ENCODE data around the gene DTWD1. TPM values are rescaled to one million over a fixed set of nuclear protein-coding genes. Genes with fewer than 3 reads are reported as not detected.

Gene DTWD1
- total and polyA plus RNA-seq, 9 of the 15 experiments (the other 6 are each of a cell fraction or from before 2014, with no cell fraction given), result 23.1 to 76.4 (median 36.5) TPM

DNA sequence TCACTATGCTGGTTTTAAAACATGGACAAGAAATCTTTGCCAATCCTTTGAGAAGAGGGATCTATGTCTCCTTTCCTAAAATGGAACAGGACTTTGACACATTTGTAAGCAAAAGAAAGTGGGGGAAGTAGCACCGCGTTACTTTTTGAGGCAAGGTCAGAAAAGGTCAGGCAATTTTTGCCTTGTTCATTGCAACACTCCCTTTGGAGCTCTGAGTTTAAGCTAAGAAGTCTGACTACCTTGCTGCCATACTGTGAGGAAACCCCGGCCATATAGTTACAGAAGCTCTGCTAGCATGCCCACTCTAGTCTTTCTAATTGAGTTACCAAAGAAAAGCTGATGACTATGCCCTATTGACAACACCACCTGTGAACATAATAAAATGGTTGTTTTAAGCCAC lies 1.6 kb upstream of the DTWD1 start (continued):
- TF ChIP-seq, protein P1, sequence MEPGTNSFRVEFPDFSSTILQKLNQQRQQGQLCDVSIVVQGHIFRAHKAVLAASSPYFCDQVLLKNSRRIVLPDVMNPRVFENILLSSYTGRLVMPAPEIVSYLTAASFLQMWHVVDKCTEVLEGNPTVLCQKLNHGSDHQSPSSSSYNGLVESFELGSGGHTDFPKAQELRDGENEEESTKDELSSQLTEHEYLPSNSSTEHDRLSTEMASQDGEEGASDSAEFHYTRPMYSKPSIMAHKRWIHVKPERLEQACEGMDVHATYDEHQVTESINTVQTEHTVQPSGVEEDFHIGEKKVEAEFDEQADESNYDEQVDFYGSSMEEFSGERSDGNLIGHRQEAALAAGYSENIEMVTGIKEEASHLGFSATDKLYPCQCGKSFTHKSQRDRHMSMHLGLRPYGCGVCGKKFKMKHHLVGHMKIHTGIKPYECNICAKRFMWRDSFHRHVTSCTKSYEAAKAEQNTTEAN (CRISPR knock-in tag; IDR thresholded peaks at IDR 0.05), result no peak
- TF ChIP-seq SRSF3 (IDR thresholded peaks at IDR 0.05; ENCODE audit: insufficient read depth, low read length), result no peak
- peak; percentile 88 for TF ChIP-seq ESRRA (IDR thresholded peaks at IDR 0.05; ENCODE audit: borderline replicate concordance, low read depth)
- TF ChIP-seq NCOA4 (IDR thresholded peaks at IDR 0.05; ENCODE audit: partially characterized antibody), result no peak
- TF ChIP-seq POLR3G (IDR thresholded peaks at IDR 0.05; ENCODE audit: extremely low read depth, insufficient read length, insufficient replicate concordance), result no peak
- TF ChIP-seq ZNF143 (CRISPR knock-in tag; IDR thresholded peaks at IDR 0.05), result no peak

DNA sequence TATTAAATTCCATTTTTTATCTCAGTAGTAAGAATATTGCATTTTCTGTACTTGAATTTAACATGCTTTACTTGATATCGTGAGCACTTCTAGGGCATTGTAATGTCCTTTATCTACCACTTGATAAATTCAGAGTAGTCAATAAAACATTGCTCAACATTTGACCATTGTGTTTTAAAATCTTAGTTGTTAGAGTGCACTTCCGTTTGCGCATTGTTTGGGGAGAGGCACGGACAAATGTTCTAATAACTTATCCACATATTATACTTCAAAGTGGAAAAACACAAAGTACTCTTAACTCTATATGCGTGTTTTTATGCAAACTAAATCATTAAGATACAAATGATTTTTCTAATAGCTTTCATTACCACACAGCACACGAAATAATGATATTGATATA lies 649 bp upstream of the DTWD1 start:
- in situ Hi-C loops (cut with MboI), result no loop called here
- ATAC-seq, result no peak

More for the DNA sequence above, 649 bp upstream of the DTWD1 start:
- H3K9ac ChIP-seq (ENCODE audit: insufficient read depth in 1 of 2, low read depth in 2 of 2, low read length in 2 of 2), result peak overlapping the region in 1 of 2 experiments; percentile 72; a peak in 3 of 4 replicates
- peak overlapping the region; percentile 60 for H3K27ac ChIP-seq (ENCODE audit: extremely low read depth, low read depth, low read length)
- BruUV-seq (replicated peaks), result TSS peak; percentile 85
- peak; percentile 29; the same call in 1 of the 2 replicates for TF ChIP-seq SPI1 (IDR thresholded peaks at IDR 0.05; ENCODE audit: borderline replicate concordance, low read depth, low read length)
- TF ChIP-seq CEBPG (CRISPR knock-in tag; IDR thresholded peaks at IDR 0.05), result no peak
- peak in 1 of 2 experiments; percentile 56; a peak in 3 of 4 replicates for TF ChIP-seq CEBPG (tag; conservative IDR thresholded peaks at IDR 0.05 in 1 of 2, IDR thresholded peaks at IDR 0.05 in 1 of 2)
- TF ChIP-seq ZNF584 (CRISPR knock-in tag; IDR thresholded peaks at IDR 0.05; ENCODE audit: low read depth), result peak; percentile 17; the same call in 1 of the 2 replicates
- no peak for TF ChIP-seq ILF3 (IDR thresholded peaks at IDR 0.05; ENCODE audit: borderline replicate concordance)
- 0 out of 2 replicates have a peak, but pooled peaks have one; percentile 12 for TF ChIP-seq SMARCA4 (IDR thresholded peaks at IDR 0.05)
- H3K9me3 ChIP-seq (replicated peaks; ENCODE audit: control insufficient read depth, insufficient read depth, low read depth, low read length), result no peaks in the 10 kb centered on the region; the same call in 1 of the 2 replicates
- peaks cover 0 to 10% of the 10 kb centered on the region in 2 experiments; a peak in 2 of 5 replicates for H3K4me1 ChIP-seq (replicated peaks in 1 of 2; ENCODE audit: control insufficient read depth in 2 of 2, insufficient read depth in 2 of 2, low read length in 2 of 2)
- DNase-seq (ENCODE audit: extremely low read depth in 1 of 4, low spot score in 3 of 4) (peak in 1 of 4 experiments; percentile 20), FAIRE-seq (no peak)
- WGBS (ENCODE audit: insufficient coverage, low coverage, missing lambda C conversion rate), result 3% methylated on average over 6 of the region's 6 CpGs
- intact Hi-C loops (cut with micrococcal nuclease), result no loop called here
- peak overlapping the region; percentile 65 for H3K4me3 ChIP-seq
- H4K20me1 ChIP-seq (replicated peaks; ENCODE audit: control insufficient read depth, insufficient read depth, low read length), result no peaks in the 10 kb centered on the region
- H3K4me2 ChIP-seq (ENCODE audit: insufficient read depth, low read length), result peak overlapping the region; percentile 90
- peaks cover 51% of the 10 kb centered on the region for H3K79me2 ChIP-seq (ENCODE audit: control insufficient read depth, insufficient read depth, low read length)
- H3K9me1 ChIP-seq (ENCODE audit: control insufficient read depth, insufficient read depth, low read length), result no peaks in the 10 kb centered on the region
- H3K27me3 ChIP-seq (ENCODE audit: control insufficient read depth in 2 of 2, insufficient read depth in 2 of 2, low read length in 2 of 2), result no peaks in the 10 kb centered on the region
- CTCF ChIA-PET (ENCODE audit: low intra/inter-chr PET ratio), result no interaction called here
- POLR2A ChIA-PET, result interaction anchor here (2.4 kb wide), 1 partner anchor 12 kb away, joined by 9 read pairs; no protein-coding TSS in a partner anchor
- H2AFZ ChIP-seq (ENCODE audit: low read depth, low read length), result peak overlapping the region; percentile 65
- H3K36me3 ChIP-seq (ENCODE audit: control insufficient read depth, insufficient read depth, low read length), result peaks cover 14% of the 10 kb centered on the region
